Measurements from ENCODE around the gene EXTL2. TPM values are rescaled to one million over a fixed set of nuclear protein-coding genes. Genes with fewer than 3 reads are reported as not detected.

The EXTL2 gene
- total RNA-seq, 1 donor = 30.7 TPM

DNA sequence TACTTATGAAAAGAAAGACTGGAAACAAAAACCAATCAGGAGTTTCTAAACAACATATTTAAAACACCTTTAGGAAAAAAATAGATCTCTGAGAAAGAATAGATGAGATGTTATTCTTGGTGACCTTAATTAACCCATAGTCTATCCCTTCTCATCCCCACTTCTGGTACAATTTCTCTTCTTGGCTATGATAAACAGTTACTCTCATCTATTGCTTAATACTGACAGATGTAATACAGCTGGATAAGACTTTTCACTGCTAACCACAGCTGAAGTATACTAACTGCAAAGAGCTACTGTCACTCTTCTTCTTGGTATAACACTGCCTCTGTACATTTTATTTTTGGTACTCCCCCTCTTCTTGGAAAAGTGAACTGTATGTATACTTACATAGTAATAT, 15.2 kb downstream of the EXTL2 start:
- TF ChIP-seq, protein P1, sequence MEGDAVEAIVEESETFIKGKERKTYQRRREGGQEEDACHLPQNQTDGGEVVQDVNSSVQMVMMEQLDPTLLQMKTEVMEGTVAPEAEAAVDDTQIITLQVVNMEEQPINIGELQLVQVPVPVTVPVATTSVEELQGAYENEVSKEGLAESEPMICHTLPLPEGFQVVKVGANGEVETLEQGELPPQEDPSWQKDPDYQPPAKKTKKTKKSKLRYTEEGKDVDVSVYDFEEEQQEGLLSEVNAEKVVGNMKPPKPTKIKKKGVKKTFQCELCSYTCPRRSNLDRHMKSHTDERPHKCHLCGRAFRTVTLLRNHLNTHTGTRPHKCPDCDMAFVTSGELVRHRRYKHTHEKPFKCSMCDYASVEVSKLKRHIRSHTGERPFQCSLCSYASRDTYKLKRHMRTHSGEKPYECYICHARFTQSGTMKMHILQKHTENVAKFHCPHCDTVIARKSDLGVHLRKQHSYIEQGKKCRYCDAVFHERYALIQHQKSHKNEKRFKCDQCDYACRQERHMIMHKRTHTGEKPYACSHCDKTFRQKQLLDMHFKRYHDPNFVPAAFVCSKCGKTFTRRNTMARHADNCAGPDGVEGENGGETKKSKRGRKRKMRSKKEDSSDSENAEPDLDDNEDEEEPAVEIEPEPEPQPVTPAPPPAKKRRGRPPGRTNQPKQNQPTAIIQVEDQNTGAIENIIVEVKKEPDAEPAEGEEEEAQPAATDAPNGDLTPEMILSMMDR (IDR thresholded peaks at IDR 0.05; ENCODE audit: insufficient read depth, low read depth, low read length) = no peak
- peak; percentile 16 for DNase-seq (ENCODE audit: low read depth)

DNA sequence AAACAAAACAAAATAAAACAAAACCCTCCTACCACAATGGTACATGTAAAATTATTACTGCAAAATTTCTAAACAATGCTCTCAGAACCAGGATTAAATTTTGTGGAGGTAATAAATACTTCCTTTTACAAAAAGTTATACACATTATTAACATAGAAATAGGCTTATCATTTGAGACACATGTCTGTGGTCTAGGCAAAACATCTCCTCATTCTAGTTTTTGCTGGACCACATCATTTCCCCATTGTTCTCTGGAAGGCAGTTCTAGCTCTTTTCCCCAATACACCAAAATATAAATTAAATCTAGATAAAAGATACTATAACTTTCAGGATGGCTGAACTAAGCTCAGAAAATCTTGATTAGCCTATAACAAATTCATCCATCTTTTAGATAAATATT, 18.4 kb downstream of the EXTL2 start:
- no peak overlapping the region for H3K4me3 ChIP-seq (ENCODE audit: low read depth, low read length)
- TF ChIP-seq, protein P1 (IDR thresholded peaks at IDR 0.05; ENCODE audit: insufficient read depth, low read depth, low read length) = no peak
- no peak for DNase-seq (ENCODE audit: low read depth)

More for the DNA sequence above, 15.2 kb downstream of the EXTL2 start:
- no peak overlapping the region for H3K4me3 ChIP-seq (ENCODE audit: low read depth, low read length)

DNA sequence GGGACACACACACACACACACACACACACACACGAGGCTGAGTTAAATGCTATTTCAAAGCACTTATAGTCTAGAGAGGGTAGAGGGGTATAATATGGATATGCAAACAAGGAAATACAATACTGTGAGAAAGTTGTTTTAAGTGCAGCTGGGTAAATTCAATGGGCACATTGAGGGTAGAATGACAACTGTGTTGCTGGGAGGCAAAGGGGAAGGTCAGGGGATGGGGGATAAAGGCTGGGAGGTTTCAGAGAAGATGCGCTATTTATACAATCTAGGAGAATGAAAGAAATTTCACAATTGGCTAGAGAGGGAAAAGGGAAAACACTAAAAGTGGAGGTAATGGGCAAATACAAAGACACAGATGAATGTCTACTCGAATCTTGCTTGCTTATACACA, 19.4 kb downstream of the EXTL2 start:
- TF ChIP-seq, protein P1 (IDR thresholded peaks at IDR 0.05; ENCODE audit: insufficient read depth, low read depth, low read length) = no peak
- DNase-seq (ENCODE audit: low read depth) = no peak

DNA sequence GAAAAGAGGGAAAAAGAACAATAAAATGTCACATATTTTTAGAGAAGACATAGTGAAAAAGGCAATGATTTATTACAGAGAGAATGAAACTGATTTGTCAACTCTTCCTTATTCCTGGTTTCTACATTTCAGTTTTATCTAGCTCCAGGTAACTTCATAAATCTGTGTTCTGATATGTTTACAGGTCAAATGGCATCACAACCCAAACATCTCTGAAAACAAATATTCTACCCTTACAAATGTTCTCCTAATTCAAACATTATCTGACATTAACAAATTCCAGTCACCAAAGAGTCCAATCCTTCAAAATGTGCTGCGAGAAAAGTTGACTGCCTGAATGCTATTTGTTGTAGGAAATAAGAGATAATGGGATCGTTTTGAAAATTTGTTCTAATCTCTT, 20.2 kb downstream of the EXTL2 start:
- no peak for DNase-seq (ENCODE audit: low read depth)
- no peak overlapping the region for H3K4me3 ChIP-seq (ENCODE audit: low read depth, low read length)
- TF ChIP-seq, protein P1 (IDR thresholded peaks at IDR 0.05; ENCODE audit: insufficient read depth, low read depth, low read length) = no peak

More for the DNA sequence above, 19.4 kb downstream of the EXTL2 start:
- no peak overlapping the region for H3K4me3 ChIP-seq (ENCODE audit: low read depth, low read length)

DNA sequence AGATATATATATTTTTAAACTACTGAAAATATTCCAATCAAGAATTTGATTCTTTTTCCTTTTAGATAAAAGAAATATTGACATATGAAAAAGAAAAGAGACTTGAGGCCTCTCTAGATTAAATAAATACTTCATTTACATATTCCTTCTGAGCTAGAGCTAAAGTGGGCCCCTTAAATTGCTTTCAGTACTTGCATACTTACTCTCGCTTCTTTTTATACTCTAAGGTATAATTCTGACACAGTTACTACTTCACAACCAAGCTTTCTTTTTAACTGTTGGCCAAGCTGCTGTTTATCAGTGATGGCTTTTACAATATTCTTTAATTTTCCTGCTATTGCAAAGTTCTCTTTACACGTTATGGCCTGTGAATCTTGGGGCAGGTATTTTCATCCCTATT, 24.6 kb downstream of the EXTL2 start:
- TF ChIP-seq, protein P1 (IDR thresholded peaks at IDR 0.05; ENCODE audit: insufficient read depth, low read depth, low read length) = no peak
- H3K4me3 ChIP-seq (ENCODE audit: low read depth, low read length) = no peak overlapping the region
- no peak for DNase-seq (ENCODE audit: low read depth)

DNA sequence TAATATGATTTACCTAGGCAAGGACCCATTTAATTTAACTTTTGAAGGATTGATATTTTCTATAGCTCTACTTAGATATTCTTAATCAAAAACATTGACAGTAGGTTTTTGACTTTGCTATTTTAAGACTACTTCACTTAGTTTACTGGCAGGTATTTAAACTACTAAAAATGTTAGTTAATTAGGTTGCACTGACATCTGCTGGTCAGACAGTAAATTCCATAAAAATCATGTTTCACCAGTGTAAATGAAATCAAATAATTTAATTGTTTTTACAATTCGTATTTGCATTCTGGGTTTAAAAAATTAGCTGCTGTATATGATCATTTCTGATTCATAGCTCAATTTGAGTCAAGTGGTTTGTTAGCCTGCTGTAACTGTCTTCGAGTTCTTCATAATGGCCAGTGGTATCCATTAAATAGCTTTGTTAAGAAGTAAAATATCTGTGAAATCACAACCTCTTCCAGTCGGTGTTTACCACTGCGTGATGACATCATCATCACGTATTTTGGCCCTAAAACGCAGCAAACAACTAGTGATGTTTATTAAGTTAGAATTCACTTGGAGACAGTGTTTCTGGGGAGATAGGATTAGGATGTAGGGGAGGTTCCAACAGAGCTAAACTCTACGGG, 26.2 kb downstream of the EXTL2 start:
- peak overlapping the region; percentile 17 for H3K4me3 ChIP-seq (ENCODE audit: low read depth, low read length)
- DNase-seq (ENCODE audit: low read depth) = peak; percentile 73
- TF ChIP-seq, protein P1 (IDR thresholded peaks at IDR 0.05; ENCODE audit: insufficient read depth, low read depth, low read length) = peak; percentile 55

DNA sequence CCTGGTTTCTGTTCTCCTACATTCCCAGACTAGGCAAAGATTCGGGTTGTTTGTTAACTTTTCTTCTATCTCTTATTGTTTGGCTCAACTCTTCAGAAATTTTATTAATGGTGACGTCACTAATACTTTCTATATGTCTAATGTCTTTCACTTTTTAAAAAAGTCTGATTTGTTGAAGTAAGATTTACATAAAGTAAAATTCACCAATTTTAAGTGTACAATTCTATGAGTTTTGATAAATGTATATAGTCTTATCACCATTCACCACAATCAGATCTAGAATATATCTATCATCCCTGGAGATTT, 27.8 kb downstream of the EXTL2 start:
- no peak overlapping the region for H3K4me3 ChIP-seq (ENCODE audit: low read depth, low read length)
- TF ChIP-seq, protein P1 (IDR thresholded peaks at IDR 0.05; ENCODE audit: insufficient read depth, low read depth, low read length) = no peak
- no peak for DNase-seq (ENCODE audit: low read depth)
